ENCODE data around the gene SLAIN1. TPM values are rescaled to one million over a fixed set of nuclear protein-coding genes. Genes with fewer than 3 reads are reported as not detected.

Gene SLAIN1
- total and polyA plus RNA-seq, 2 of the 4 experiments (the other 2 are of a cell fraction) = 0.29 to 0.36 TPM

DNA sequence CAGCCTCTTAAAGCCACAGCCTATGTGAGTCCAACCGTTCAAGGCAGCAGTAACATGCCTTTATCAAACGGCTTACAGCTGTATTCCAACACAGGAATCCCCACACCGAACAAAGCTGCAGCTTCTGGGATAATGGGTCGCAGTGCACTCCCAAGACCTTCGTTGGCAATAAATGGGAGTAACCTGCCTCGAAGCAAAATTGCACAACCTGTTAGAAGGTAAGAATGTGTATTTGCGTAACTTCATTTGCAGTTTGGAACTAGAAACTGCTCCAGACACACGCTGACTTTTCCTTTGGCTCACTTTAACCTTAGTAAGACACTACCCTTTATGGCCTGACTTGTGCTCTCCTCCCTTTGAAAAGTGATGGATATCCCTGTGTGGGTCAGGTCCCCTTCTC is 63.4 kb downstream of the SLAIN1 start:
- no peaks in the 10 kb centered on the region for H3K4me1 ChIP-seq (ENCODE audit: control insufficient read depth, insufficient read depth, low read length)
- TF ChIP-seq, protein P1, sequence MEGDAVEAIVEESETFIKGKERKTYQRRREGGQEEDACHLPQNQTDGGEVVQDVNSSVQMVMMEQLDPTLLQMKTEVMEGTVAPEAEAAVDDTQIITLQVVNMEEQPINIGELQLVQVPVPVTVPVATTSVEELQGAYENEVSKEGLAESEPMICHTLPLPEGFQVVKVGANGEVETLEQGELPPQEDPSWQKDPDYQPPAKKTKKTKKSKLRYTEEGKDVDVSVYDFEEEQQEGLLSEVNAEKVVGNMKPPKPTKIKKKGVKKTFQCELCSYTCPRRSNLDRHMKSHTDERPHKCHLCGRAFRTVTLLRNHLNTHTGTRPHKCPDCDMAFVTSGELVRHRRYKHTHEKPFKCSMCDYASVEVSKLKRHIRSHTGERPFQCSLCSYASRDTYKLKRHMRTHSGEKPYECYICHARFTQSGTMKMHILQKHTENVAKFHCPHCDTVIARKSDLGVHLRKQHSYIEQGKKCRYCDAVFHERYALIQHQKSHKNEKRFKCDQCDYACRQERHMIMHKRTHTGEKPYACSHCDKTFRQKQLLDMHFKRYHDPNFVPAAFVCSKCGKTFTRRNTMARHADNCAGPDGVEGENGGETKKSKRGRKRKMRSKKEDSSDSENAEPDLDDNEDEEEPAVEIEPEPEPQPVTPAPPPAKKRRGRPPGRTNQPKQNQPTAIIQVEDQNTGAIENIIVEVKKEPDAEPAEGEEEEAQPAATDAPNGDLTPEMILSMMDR (conservative IDR thresholded peaks at IDR 0.05; ENCODE audit: low read depth, low read length) = no peak
- TF ChIP-seq MAZ (IDR thresholded peaks at IDR 0.05; ENCODE audit: borderline replicate concordance, low read depth, low read length) (no peak), CEBPB (IDR thresholded peaks at IDR 0.05; ENCODE audit: low read depth, low read length) (no peak), NFE2L2 (IDR thresholded peaks at IDR 0.05; ENCODE audit: low read depth, low read length) (no peak), POLR2A (IDR thresholded peaks at IDR 0.05; ENCODE audit: low read depth, low read length) (no peak)

More for the DNA sequence above, 63.4 kb downstream of the SLAIN1 start:
- Histone ChIP-seq H3K27me3 (ENCODE audit: control insufficient read depth, insufficient read depth, low read length) (no peaks in the 10 kb centered on the region; the same call in 1 of the 2 replicates), H3K4me3 (ENCODE audit: insufficient read depth, low read depth, low read length) (no peak overlapping the region), H3K56ac (ENCODE audit: extremely low read depth, insufficient read depth, low read length) (no peak overlapping the region), H3K4me2 (ENCODE audit: low read depth, low read length) (no peak overlapping the region), H2BK120ac (ENCODE audit: low read depth, low read length) (no peak overlapping the region), H3K14ac (replicated peaks; ENCODE audit: low read depth, low read length) (no peak overlapping the region), H2BK15ac (ENCODE audit: low read depth, low read length) (no peak overlapping the region), H2BK5ac (ENCODE audit: low read depth, low read length, poor library complexity, severe bottlenecking) (no peak overlapping the region), H4K91ac (ENCODE audit: insufficient read depth, low read depth, low read length) (no peak overlapping the region), H3K36me3 (ENCODE audit: control insufficient read depth, insufficient read depth, low read length) (no peaks in the 10 kb centered on the region), H3K9me1 (ENCODE audit: insufficient read depth, low read length) (no peaks in the 10 kb centered on the region), H3K18ac (ENCODE audit: low read depth, low read length) (no peak overlapping the region), H4K20me1 (ENCODE audit: insufficient read depth, low read length) (no peaks in the 10 kb centered on the region), H3K27ac (ENCODE audit: insufficient read depth, low read length) (no peak overlapping the region), H3K9ac (ENCODE audit: low read depth, low read length) (no peak overlapping the region), H3K79me1 (ENCODE audit: low read depth in 1 of 2, low read length in 2 of 2) (no peaks in the 10 kb centered on the region), H2AK9ac (replicated peaks; ENCODE audit: low read depth, low read length, poor library complexity) (no peak overlapping the region), H3K9me3 (ENCODE audit: control insufficient read depth, insufficient read depth, low read length) (no peaks in the 10 kb centered on the region), H4K5ac (ENCODE audit: low read depth, low read length) (no peak overlapping the region), H3K4ac (ENCODE audit: low read depth, low read length) (no peak overlapping the region), H3K23ac (ENCODE audit: low read depth, low read length) (no peak overlapping the region), H2BK20ac (ENCODE audit: low read depth, low read length) (no peak overlapping the region), H2AFZ (replicated peaks; ENCODE audit: low read length, poor library complexity) (no peak overlapping the region), H4K8ac (ENCODE audit: low read depth in 2 of 2, low read length in 2 of 2) (no peak overlapping the region), H2AK5ac (ENCODE audit: low read depth, low read length) (no peak overlapping the region)
- 40% methylated on average over 1 of the region's 8 CpGs; no CpG with 5 or more reads in 1 of the 2 experiments for WGBS, 2 experiments (ENCODE audit: extremely low coverage in 2 of 2, insufficient read length in 1 of 2)
- POLR2A ChIA-PET (ENCODE audit: unreplicated experiment) = no interaction called here
- no peak for DNase-seq
- intact Hi-C loops (cut with micrococcal nuclease) = no loop called here
- no TSS peak for BruUV-seq (replicated peaks)
- dilution Hi-C loops (cut with HindIII; ENCODE audit: low sequenced_read_pairs, unreplicated experiment) = no loop called here
- in situ Hi-C loops (cut with MboI; ENCODE audit: low sequenced_read_pairs) = loop anchor here (25.0 kb wide), 1 partner anchor 1201 kb away; no protein-coding TSS in a partner anchor
- CTCF ChIA-PET = no interaction called here
- no peak for ATAC-seq (ENCODE audit: low read depth)
